ENCODE data around the gene ITGB7.

ITGB7 gene

GRCh38 chr12:53232646-53233461 is 25.8 kb upstream of the ITGB7 start:
- peak overlapping the region; percentile 60 for H3K4me3 ChIP-seq (ENCODE audit: low read length)
- no peak for DNase-seq (ENCODE audit: low read depth, low spot score)

- H3K4me3 ChIP-seq (ENCODE audit: low read length): peak within 1 kb of the TSS; percentile 60
- DNase-seq (ENCODE audit: low read depth, low spot score): no peak
These were observed 25.0 kb upstream of the ITGB7 start, which contains the start of gene RARG for GRCh38 chr12:53231921-53232645. Gene RARG, minus strand, starts transcription at chr12:53232209. Its CDS starts 4,664 bp downstream, at chr12:53227545.

- no peak for DNase-seq (ENCODE audit: low read depth, low spot score)
- peak overlapping the region; percentile 52 for H3K4me3 ChIP-seq (ENCODE audit: low read length)
These were observed 24.5 kb upstream of the ITGB7 start for GRCh38 chr12:53231671-53231920.

- H3K4me3 ChIP-seq (ENCODE audit: low read length): no peak overlapping the region
- DNase-seq (ENCODE audit: low read depth, low spot score): no peak
These were observed 23.2 kb upstream of the ITGB7 start for GRCh38 chr12:53230108-53230845.

- no peak for DNase-seq (ENCODE audit: low read depth, low spot score)
- no peak overlapping the region for H3K4me3 ChIP-seq (ENCODE audit: low read length)
These were observed 22.4 kb upstream of the ITGB7 start for GRCh38 chr12:53229454-53229853.

- no peak for DNase-seq (ENCODE audit: low read depth, low spot score)
- H3K4me3 ChIP-seq (ENCODE audit: low read length): no peak overlapping the region
These were observed 20.8 kb upstream of the ITGB7 start for GRCh38 chr12:53227836-53228235.

- H3K4me3 ChIP-seq (ENCODE audit: low read length): no peak overlapping the region
- no peak for DNase-seq (ENCODE audit: low read depth, low spot score)
These were observed 20.3 kb upstream of the ITGB7 start for GRCh38 chr12:53227341-53227740.

- no peak for DNase-seq (ENCODE audit: low read depth, low spot score)
- no peak overlapping the region for H3K4me3 ChIP-seq (ENCODE audit: low read length)
These were observed 19.8 kb upstream of the ITGB7 start for GRCh38 chr12:53226815-53227214.

GRCh38 chr12:53225635-53226424 is 18.8 kb upstream of the ITGB7 start:
- no peak for DNase-seq (ENCODE audit: low read depth, low spot score)

GRCh38 chr12:53224897-53225634 is 18.0 kb upstream of the ITGB7 start:
- no peak for DNase-seq (ENCODE audit: low read depth, low spot score)
- no peak overlapping the region for H3K4me3 ChIP-seq (ENCODE audit: low read length)

More at GRCh38 chr12:53225635-53226424, 18.8 kb upstream of the ITGB7 start:
- H3K4me3 ChIP-seq (ENCODE audit: low read length): no peak overlapping the region

- H3K4me3 ChIP-seq (ENCODE audit: low read length): peak overlapping the region; percentile 20; the same call in 1 of the 2 replicates
- no peak for DNase-seq (ENCODE audit: low read depth, low spot score)
These were observed 17.2 kb upstream of the ITGB7 start for GRCh38 chr12:53224061-53224896.

GRCh38 chr12:53223389-53224060 is 16.5 kb upstream of the ITGB7 start:
- H3K4me3 ChIP-seq (ENCODE audit: low read length): peak overlapping the region; percentile 20
- DNase-seq (ENCODE audit: low read depth, low spot score): peak; percentile 51

GRCh38 chr12:53222806-53223261 is 15.8 kb upstream of the ITGB7 start:
- no peak for DNase-seq (ENCODE audit: low read depth, low spot score)
- H3K4me3 ChIP-seq (ENCODE audit: low read length): no peak overlapping the region

- DNase-seq (ENCODE audit: low read depth, low spot score): no peak
- peak overlapping the region; percentile 76 for H3K4me3 ChIP-seq (ENCODE audit: low read length)
These were observed 15.2 kb upstream of the ITGB7 start for GRCh38 chr12:53222170-53222721.

- no peak for DNase-seq (ENCODE audit: low read depth, low spot score)
- H3K4me3 ChIP-seq (ENCODE audit: low read length): peak overlapping the region; percentile 76
These were observed 14.4 kb upstream of the ITGB7 start for GRCh38 chr12:53221203-53222080.

- peak; percentile 81 for DNase-seq (ENCODE audit: low read depth, low spot score)
- H3K4me3 ChIP-seq (ENCODE audit: low read length): peak overlapping the region; percentile 76
These were observed 13.7 kb upstream of the ITGB7 start for GRCh38 chr12:53220694-53221202.

Measured in Jurkat, Clone E6-1 (cell line).